ENCODE data around the gene LRRC7.

LRRC7 gene

DNA sequence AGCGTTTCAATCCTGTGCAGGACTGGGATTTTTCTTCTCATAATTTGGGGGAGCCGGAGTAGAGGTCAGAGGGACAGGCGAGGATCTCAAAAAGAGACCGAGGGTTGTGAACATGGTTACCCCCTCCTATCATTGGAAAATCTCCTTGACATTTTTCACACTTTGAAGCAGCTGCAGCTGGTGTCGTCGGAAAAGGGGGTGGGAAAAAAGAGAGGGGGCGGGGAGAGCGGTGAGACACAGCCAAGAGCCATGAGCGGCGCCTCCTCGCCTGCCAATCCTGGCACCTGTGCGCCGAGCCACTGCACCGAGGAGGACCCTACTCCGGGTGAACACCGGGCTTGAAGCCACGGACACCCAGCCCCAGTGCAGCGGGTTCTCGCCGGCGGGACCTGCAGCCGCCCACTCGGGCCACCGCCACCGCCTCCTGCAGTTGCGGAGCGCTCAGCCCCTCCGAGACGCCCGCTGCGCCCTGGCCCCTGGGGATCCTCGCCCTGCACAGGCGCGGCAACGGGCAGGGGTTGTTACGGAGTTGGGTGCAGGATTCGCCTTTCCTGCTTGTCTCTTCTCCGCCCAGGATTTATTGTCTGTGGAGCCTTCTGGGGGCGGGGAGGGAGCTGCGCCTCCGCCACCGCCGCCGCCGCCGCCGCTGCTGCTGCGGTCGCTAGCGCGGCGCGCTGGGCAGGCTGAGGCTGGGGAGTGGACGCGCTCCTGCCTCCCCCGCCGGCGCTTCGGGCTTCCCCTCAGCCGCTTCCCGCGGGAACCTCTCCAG, at the start of gene LRRC7:
TSS of gene LRRC7 (plus strand) at position 271 of the 769 bp plus-strand sequence. CDS start 718 bp downstream, outside the sequence.
- peak within 1 kb of the TSS; percentile 60 for H3K4me3 ChIP-seq (ENCODE audit: low read depth, low read length)
- DNase-seq (ENCODE audit: low read depth) = no peak
- TF ChIP-seq, protein P1, sequence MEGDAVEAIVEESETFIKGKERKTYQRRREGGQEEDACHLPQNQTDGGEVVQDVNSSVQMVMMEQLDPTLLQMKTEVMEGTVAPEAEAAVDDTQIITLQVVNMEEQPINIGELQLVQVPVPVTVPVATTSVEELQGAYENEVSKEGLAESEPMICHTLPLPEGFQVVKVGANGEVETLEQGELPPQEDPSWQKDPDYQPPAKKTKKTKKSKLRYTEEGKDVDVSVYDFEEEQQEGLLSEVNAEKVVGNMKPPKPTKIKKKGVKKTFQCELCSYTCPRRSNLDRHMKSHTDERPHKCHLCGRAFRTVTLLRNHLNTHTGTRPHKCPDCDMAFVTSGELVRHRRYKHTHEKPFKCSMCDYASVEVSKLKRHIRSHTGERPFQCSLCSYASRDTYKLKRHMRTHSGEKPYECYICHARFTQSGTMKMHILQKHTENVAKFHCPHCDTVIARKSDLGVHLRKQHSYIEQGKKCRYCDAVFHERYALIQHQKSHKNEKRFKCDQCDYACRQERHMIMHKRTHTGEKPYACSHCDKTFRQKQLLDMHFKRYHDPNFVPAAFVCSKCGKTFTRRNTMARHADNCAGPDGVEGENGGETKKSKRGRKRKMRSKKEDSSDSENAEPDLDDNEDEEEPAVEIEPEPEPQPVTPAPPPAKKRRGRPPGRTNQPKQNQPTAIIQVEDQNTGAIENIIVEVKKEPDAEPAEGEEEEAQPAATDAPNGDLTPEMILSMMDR (IDR thresholded peaks at IDR 0.05; ENCODE audit: control insufficient read depth, extremely low read depth, insufficient read depth) = no peak

DNA sequence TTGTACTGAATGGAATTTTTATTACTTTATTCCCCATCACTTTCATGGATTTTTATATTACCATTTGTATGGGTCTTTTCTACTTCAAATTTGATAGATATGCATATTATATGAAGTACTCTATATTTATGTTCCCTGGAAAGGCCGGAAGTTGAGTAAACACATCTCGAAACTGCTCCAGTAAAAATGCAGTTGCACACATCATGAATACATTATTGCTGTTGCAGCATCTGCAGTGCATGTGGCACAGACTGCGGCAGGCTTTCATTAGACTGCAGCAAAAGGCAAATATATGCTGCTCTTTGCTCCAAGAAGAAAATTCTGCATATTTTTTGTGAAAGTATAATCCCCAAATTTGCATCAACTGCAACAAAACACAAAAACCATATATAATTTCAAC, 48.7 kb upstream of the LRRC7 start:
- H3K4me3 ChIP-seq (ENCODE audit: low read depth, low read length) = no peak overlapping the region
- TF ChIP-seq, protein P1 (IDR thresholded peaks at IDR 0.05; ENCODE audit: control insufficient read depth, extremely low read depth, insufficient read depth) = no peak
- DNase-seq (ENCODE audit: low read depth) = no peak

DNA sequence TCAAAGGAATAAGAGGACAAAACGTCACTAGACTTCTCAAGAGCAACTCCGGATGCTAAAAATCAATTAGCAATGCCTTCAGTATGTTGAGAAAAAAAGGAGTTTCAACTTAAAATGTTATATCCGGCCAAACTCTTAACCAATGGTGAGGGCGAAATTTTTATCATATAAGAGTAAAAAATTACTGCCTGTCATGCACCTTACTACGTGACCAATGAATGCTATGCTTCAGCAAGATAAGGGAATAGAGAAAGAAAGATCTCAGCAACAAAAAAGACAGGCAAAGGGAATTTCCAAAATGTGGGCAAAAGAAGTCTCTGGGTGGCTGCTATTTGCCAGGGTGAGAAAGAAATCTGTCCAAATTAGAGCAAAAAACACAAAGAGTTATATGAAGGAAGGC, 47.4 kb upstream of the LRRC7 start:
- DNase-seq (ENCODE audit: low read depth) = no peak
- TF ChIP-seq, protein P1 (IDR thresholded peaks at IDR 0.05; ENCODE audit: control insufficient read depth, extremely low read depth, insufficient read depth) = no peak
- H3K4me3 ChIP-seq (ENCODE audit: low read depth, low read length) = no peak overlapping the region

- TF ChIP-seq, protein P1 (IDR thresholded peaks at IDR 0.05; ENCODE audit: control insufficient read depth, extremely low read depth, insufficient read depth) = no peak
- DNase-seq (ENCODE audit: low read depth) = no peak
Measured at GRCh38 chr1:69523032-69523431, 44.7 kb upstream of the LRRC7 start.

GRCh38 chr1:69523461-69523860, 44.3 kb upstream of the LRRC7 start:
- no peak for DNase-seq (ENCODE audit: low read depth)

More at GRCh38 chr1:69523032-69523431, 44.7 kb upstream of the LRRC7 start:
- H3K4me3 ChIP-seq (ENCODE audit: low read depth, low read length) = no peak overlapping the region

DNA sequence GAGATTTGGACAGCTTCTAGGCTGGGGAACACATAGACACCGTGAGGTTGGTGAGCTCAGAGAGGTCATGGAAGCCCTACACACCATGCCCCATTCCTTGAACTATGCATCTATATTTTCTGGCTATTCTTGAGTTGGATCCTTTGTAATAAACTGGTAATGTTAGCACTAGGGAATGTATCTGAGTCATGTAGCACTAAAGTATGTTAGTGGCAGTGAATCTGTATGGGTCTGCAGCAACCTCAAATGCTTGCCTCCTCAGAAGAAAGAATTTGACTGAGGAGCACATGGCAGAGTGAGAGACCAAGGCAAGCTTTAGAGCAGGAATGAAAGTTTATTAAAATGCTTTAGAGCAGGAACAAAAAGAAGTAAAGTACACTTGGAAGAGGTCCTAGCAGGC, 43.7 kb upstream of the LRRC7 start:
- H3K4me3 ChIP-seq (ENCODE audit: low read depth, low read length) = no peak overlapping the region
- TF ChIP-seq, protein P1 (IDR thresholded peaks at IDR 0.05; ENCODE audit: control insufficient read depth, extremely low read depth, insufficient read depth) = no peak
- DNase-seq (ENCODE audit: low read depth) = no peak

More at GRCh38 chr1:69523461-69523860, 44.3 kb upstream of the LRRC7 start:
- no peak overlapping the region for H3K4me3 ChIP-seq (ENCODE audit: low read depth, low read length)
- TF ChIP-seq, protein P1 (IDR thresholded peaks at IDR 0.05; ENCODE audit: control insufficient read depth, extremely low read depth, insufficient read depth) = no peak

DNA sequence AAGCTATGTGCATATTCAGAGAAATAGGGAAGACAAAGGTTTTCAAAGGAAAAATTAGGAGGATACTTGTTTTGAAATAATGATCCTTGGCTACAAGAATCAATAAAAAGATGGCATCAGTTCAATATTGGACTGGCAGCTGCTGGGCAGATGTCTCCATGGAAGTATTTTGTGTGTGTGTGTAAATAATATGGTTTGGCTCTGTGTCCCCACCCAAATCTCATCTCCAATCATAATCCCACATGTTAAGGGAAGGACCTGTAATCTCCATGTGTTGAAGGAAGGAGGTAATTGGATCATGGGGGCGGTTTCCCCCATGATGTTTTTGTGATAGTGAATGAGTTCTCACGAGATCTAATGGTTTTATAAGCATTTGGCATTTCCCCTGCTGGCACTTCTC, 40.4 kb upstream of the LRRC7 start:
- TF ChIP-seq, protein P1 (IDR thresholded peaks at IDR 0.05; ENCODE audit: control insufficient read depth, extremely low read depth, insufficient read depth) = no peak
- H3K4me3 ChIP-seq (ENCODE audit: low read depth, low read length) = no peak overlapping the region
- no peak for DNase-seq (ENCODE audit: low read depth)
